HG03520 (cell line): ENCODE measurements around the gene TAL1.

Experiments used
- ATAC-seq: cut with Tn5 transposase; IDR thresholded peaks from one replicate; pipeline ENCODE4 v1.9.1; 2021; ENCODE audit warnings: mild to moderate bottlenecking, moderate library complexity; ENCODE audit not compliant: unreplicated experiment

TAL1 gene

DNA sequence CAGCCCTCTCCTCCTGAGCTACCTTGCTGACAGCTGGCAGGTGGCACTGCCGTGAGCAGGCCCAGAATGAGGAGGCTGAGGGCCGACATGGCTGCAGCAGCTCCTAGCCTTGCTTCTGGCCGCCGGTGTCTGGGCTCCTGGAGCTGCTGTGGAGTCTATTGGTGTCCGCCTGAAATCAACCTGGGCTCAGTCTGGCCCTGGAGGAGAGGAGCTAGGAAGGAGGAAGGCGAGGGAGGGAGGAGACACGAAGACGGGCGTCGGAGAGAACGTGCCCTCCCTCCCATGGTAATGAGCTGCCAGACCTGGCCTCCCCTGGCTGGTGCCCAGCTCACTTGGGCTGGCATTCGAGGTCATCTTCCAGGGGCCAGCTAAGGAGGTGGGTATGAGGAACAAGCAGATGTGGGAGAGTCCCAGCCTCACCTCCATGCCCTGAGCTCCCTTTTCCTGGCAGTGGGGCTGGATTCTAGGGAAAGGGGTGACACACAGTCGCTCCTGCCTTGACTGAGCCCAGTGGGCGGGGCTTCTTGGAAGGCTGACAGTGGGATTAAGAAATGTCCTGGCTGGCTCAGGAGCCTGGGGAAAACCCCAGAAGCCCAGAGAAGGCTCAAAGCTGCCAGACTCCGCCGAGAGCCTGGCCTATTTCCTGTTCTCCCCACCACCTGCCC is 42.0 kb downstream of the TAL1 start, which contains the start of gene PDZK1IP1:
Gene PDZK1IP1 (minus strand): TSS at position 193 of the 665 bp plus-strand sequence. CDS start 104 bp downstream, at position 89.
- ATAC-seq: no peak

- ATAC-seq: no peak
Observed at GRCh38 chr1:47188791-47189785, 42.9 kb downstream of the TAL1 start.

GRCh38 chr1:47187926-47188250 is 44.1 kb downstream of the TAL1 start:
- ATAC-seq: no peak

DNA sequence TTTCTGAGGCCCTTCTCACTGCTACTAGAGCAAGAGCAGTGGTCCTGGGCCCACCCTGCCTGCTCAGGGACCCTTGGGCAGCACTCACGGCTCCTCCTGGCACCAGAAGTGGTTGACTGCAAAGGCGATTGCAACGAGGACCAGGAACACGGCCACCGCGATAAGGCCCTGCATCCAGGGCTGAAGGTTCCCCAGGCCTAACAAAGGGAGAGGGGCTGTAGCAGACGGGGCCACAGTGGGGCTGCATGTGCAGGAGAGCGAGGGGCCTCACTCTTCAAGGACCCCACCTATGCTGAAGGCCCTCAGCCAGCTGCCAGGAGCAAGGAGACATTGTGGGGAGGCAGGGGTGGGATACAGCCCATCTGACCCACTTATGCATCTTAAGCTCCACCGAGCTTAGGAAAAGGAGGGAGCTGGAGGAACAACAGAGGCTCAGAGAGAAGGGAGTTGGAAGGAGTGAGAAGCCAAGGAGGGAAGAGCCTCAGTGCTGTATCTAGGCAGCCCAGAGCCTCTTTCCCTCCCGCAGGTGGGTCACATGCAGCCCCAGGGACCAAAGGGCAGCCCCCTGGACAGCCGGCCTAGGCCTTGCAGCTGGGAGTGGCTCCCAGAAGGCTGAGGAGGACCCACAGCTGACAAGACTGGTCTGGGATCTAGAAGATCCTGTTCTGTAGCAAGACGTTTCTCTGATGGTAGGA is 44.6 kb downstream of the TAL1 start:
- no peak for ATAC-seq

DNA sequence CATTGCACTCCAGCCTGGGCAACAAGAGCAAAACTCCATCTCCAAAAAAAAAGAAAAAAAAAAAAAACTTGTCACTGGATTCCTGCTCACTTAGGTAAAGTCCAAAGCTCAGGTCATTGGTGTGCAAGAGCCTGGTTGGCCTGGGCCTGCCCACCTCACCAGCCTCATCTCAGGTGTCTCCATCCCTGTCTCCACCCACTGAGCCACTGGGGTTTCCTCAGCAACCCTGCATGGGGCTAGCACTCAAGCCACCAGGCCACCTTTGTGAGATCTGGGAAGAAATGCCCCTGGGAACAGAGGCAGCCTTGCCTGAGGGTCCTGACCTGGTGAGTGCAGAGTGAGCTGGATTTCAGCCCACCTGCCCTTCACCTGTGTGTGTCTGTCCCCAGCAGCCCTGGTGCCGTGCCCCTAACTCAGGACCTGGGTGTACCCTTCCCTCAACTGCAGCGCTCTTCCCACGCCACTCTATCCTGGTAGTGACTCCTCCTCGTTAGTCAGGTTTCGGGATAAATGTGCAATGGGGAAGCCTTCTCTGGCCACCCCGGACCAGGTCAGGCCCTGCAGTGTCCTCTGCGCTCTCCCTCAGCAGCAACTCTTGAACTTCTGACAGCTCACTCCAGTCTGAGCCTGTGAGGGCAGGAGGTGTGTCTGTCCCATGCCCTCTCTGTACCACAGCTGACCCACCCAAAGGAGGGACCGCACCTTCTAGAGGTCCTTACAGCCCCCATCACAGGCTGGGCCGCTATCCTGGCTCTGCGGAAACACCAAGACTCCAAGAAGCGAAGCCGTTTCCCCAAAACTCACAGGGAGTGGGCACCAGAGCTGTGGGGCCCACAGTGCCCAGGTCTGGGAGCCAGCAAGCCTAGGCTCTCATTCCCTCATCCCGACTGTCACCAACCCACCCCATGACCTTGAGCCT is 45.5 kb downstream of the TAL1 start:
- no peak for ATAC-seq

DNA sequence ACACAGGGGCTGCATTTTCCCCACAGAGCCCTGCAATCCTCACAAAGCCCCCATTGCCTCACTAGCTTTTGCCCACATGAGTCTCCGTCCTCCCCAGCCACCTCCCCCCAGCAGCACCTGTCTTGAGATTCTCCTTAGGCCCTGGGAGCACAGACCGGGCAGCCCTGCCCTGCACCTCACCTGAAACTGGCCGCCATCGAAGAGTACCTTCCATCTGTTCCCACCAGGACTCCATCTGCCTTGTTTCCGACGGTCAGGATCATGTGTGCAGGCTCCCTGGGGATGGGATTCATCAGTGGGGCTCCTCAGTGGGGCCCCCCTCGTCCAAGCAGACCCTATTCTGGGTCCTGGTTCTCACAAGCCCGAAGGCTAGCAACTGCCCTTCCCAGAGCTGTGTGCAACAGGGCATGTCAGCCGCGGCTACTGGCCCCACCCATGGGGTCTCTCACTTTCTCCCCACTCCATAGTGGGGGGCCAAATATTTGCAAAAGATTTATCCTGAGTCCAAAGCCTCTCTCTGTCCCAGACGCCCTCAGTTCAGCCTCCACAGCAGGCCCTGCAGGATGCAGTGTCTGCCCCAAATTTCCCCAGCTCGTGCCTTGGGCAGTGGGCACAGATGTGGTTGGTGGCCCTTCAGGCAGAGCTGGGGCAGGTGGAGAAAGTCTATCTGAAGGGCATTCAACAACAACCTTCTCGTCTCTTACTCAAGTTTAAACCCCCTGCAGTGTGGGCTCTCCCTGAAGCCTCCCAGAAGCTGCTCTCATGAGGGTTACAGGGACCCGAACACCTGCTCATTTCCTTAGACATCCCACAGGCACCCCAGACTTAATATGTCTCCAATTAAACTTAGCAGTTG is 47.0 kb downstream of the TAL1 start:
- no peak for ATAC-seq

- ATAC-seq: no peak
Observed at GRCh38 chr1:47184090-47184821, 47.8 kb downstream of the TAL1 start.

DNA sequence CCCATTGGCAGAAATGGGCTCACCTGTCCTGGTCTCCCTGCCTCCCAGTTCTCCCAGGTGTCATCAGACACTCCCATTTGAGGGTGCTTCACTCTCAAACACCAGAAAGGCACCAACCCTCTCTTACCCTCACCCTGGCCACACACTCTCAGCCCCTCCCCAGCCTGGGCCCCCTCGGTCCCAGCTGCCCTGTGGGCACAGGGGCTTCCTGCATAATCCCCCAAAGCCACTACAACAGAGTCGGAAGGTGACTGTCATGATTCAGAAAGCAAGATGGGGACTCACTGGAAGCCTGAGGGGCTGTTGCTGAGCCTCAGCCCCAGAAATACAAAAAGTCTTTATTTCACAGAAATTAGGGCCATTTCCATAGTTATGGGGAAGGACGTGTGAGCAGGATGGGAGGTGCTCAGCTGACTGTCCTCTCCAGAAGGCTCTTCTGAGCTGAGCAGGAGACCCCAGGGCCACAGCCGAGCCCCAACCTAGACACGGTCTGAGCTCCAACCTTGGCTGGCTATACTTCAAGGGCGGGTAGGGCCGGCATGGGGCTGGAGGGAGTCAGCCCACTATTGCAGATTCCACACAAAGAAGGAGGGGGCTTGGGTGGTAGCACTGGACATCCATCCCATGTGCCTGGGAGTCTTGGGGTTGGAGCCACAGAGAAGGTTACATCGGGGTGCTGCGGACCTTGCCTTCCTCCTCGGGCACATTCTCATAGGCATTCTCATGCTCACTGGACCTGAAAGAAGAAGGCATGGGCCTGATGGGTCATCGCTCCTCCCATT is 48.5 kb downstream of the TAL1 start:
- ATAC-seq: no peak

DNA sequence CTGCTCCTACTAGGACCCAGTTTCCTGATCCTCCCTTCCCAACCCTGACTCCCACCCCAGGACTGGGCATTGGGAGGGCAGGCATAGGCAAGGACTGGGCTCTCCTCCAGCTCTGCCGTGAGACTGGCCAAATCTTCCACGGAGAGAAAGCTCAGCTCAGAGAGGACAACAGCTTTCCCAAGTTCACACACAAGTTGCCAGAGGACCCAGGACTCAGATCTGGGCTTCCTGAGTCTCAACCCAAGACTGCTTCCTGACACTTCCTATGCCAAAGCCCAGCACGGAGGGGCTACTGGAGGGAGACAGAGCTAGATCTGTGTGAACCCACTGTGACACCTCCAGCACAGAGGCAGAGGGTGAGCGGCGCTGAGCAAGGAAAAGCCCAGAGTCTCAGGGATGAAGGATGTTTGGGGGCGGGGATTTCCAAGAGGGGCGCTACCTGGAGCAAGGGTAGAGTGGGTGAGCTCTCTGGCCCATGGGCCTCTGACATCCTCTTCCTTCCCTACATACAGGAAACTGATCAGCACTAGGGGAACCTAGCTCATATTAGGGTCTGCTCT is 49.3 kb downstream of the TAL1 start:
- ATAC-seq: no peak

GRCh38 chr1:47181955-47182675 is 49.9 kb downstream of the TAL1 start:
- ATAC-seq: no peak

DNA sequence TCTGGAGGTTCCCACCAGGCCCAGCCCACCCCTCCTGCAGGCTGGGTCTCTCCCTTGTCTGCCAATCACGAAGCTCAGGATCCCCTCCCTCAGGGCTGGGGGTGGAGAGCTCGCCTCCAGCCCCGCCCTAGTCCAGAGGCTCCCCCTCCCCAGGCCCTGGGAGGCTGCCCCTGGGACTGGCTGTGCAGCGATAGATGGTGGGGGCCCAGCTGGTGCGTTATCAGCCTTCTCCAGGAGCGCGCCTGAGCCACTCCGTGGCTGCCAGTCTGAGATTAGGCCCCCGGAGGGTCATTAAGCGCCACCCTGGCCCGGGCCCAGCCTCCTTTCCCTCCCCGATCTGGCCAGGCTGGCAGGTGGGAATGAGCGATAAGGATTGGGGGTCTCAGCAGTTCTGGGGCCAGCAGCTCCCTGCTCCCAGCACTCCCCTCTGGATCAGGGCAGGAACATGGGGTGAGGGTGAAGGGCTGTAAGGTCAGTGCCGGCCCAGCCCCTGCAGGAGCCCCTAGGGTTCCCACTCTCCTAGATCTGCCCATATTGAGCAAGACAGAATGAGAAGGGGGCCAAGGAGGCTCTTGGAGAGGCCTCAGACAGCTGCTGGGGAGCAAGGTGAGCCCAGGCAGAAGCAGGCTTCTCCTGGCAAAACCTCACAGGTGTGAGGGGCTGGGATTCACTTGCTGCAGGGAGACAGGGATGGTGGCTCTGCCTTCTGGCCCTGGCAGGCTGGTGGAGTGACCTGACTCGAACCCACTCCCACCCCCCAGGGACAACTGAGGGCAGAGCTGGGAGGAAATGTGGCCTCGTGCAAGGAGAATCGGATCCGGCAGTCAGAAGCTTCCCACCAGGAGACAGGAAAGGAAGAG is 50.7 kb downstream of the TAL1 start:
- no peak for ATAC-seq

- ATAC-seq: no peak
Observed at GRCh38 chr1:47180603-47181094, 51.4 kb downstream of the TAL1 start.

DNA sequence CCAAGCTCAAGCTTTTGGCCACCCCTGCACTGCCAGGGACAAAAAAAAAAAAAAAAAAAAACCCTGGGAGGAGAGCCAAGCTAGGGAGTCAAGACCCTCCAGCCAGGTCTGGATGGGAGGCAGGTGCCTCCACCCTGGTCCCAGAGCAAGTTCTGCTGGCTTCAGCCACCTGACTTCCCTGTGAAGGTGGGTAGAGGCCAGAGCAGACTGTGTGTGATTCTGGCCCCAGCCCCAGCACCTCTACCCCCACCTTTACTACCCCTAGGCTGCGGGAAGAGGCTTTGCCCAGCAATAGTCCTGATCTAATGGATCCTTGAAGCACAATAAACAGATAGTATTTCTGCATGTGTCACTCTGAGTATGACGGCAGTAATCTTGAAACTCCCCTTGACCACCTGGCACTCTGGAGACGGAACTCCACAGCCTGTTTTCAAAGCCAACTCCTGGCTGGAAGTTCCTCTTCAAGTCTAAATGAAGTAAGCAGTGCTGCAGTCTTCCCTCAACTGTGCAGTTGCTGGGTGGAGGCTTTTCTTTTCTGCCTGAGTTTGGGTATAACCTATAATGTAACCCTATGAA is 51.9 kb downstream of the TAL1 start:
- no peak for ATAC-seq

GRCh38 chr1:47179017-47179987 is 52.7 kb downstream of the TAL1 start:
- ATAC-seq: peak; percentile 85

- ATAC-seq: no peak
Observed at GRCh38 chr1:47178654-47179016, 53.4 kb downstream of the TAL1 start.
